SK-N-SH treated with all-trans-retinoic acid at 6 μM for 48 hours (cell line): ENCODE measurements around the gene AGAP1.

Experiments
- GLIS3 ChIP-seq: fragments of 250-450 bp; sonication (Bioruptor Pico); IDR thresholded peaks from 2 replicates; pipeline ENCODE4 v1.5.0; 2020; ENCODE audit warnings: mild to moderate bottlenecking, moderate library complexity
- ISL1 ChIP-seq: fragments of 250-450 bp; sonication (Bioruptor Pico); IDR thresholded peaks from 2 replicates; pipeline ENCODE4 v2.1.2; 2022; ENCODE audit warnings: mild to moderate bottlenecking, moderate library complexity
- TCF4 ChIP-seq: fragments of 250-450 bp; sonication (Bioruptor Pico); IDR thresholded peaks from 2 replicates; pipeline ENCODE4 v1.8.0; 2021; ENCODE audit warnings: mild to moderate bottlenecking, moderate library complexity, borderline replicate concordance
- ZNF70 ChIP-seq: fragments of 450-650 bp; formaldehyde crosslinking; IDR thresholded peaks from 2 replicates; pipeline ENCODE4 v1.5.0; 2020; ENCODE audit warnings: mild to moderate bottlenecking, moderate library complexity

- no peak for TF ChIP-seq GLIS3
- no peak for TF ChIP-seq ZNF70 (CRISPR knock-in tag)
- TF ChIP-seq ISL1 (CRISPR knock-in tag), result no peak
- no peak for TF ChIP-seq TCF4 (CRISPR knock-in tag)
Measured at GRCh38 chr2:236026841-236027240, 533.0 kb downstream of the AGAP1 start.
